ENCODE measurements around the gene METTL16.

DNA sequence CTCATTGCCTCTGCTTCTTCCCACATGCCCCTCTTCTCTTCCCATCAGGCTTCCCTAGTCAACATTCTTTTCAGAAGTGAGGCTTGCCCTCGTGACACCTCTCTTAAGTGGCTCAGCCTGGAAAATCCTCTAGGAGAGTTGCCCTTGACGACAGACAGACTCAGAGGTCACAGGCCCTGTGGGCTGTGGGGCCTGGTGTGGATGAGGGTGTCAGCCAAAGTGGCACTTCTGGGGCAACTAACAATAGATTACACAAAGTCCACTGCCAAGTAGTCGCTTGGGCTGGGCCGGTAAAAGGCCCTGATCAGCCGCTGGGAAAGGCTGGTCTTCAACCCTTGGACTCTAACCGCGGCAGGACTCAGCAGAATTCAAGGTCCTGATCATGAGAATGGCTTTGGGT, 33.7 kb upstream of the METTL16 start:
- no peak for TF ChIP-seq POLR2A (IDR thresholded peaks at IDR 0.05)
- TF ChIP-seq, protein P1, sequence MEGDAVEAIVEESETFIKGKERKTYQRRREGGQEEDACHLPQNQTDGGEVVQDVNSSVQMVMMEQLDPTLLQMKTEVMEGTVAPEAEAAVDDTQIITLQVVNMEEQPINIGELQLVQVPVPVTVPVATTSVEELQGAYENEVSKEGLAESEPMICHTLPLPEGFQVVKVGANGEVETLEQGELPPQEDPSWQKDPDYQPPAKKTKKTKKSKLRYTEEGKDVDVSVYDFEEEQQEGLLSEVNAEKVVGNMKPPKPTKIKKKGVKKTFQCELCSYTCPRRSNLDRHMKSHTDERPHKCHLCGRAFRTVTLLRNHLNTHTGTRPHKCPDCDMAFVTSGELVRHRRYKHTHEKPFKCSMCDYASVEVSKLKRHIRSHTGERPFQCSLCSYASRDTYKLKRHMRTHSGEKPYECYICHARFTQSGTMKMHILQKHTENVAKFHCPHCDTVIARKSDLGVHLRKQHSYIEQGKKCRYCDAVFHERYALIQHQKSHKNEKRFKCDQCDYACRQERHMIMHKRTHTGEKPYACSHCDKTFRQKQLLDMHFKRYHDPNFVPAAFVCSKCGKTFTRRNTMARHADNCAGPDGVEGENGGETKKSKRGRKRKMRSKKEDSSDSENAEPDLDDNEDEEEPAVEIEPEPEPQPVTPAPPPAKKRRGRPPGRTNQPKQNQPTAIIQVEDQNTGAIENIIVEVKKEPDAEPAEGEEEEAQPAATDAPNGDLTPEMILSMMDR (IDR thresholded peaks at IDR 0.05), result no peak
